Fibroblast of pulmonary artery (primary cell): Measurements from ENCODE around the gene AIFM2.
"Not testable (repeated sequence)": the region's sequence is repeated elsewhere in the genome, so short reads cannot be mapped to it uniquely, and the experiment has no call there.

Experiments
- DNase-seq: peaks from one replicate; pipeline ENCODE4 v3.0.0-alpha.2; 2010; ENCODE audit warnings: low read depth
- H3K4me3 ChIP-seq: replicated peaks from 2 replicates; pipeline ENCODE4 v1.5.1; 2011; ENCODE audit warnings: low read depth, mild to moderate bottlenecking, control low read depth, low read length, moderate library complexity
- TF ChIP-seq, protein P1 (sequence below): IDR thresholded peaks from 2 replicates; pipeline ENCODE4 v1.5.1; 2011; ENCODE audit warnings: mild to moderate bottlenecking, control low read depth, low read length, inconsistent platforms; ENCODE audit errors: missing control alignments

AIFM2 gene

DNA sequence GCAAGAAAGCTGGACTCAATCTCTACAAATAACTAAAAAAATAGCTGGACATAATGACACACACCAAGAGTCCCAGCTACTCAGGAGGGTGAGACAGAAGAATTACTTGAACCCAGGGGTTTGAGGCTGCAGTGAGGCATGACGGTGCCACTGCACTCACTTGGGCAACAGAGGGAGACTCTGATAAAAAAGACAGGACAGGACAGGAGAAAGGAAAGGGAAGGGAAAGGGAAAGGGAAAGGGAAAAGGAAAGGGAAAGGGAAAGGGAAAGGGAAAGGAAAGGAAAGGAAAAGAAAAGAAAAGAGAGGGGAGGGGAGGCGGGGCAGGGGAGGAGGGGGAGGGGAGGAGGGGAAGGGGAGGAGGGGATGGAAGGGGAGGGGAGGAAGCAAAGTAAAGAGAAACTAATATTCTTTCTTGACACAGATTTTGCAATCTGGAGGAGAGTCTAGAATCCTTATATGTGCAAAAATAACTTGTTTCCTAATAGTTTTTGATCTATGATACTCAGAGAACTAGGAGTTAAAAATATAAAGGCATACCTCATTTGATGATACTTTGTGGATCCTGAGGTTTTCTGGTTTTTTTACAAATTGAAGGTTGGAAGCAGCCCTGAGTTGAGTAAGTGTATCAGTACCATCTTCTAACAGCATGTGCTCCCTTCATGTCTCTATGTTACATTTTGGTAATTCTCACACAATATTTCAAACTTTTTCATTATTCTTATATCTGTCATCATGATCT, 29.7 kb upstream of the AIFM2 start:
- H3K4me3 ChIP-seq, result no peak overlapping the region
- no peak for DNase-seq
- TF ChIP-seq, protein P1, sequence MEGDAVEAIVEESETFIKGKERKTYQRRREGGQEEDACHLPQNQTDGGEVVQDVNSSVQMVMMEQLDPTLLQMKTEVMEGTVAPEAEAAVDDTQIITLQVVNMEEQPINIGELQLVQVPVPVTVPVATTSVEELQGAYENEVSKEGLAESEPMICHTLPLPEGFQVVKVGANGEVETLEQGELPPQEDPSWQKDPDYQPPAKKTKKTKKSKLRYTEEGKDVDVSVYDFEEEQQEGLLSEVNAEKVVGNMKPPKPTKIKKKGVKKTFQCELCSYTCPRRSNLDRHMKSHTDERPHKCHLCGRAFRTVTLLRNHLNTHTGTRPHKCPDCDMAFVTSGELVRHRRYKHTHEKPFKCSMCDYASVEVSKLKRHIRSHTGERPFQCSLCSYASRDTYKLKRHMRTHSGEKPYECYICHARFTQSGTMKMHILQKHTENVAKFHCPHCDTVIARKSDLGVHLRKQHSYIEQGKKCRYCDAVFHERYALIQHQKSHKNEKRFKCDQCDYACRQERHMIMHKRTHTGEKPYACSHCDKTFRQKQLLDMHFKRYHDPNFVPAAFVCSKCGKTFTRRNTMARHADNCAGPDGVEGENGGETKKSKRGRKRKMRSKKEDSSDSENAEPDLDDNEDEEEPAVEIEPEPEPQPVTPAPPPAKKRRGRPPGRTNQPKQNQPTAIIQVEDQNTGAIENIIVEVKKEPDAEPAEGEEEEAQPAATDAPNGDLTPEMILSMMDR, result no peak

GRCh38 chr10:70160798-70161197, 28.2 kb upstream of the AIFM2 start:
- DNase-seq, result no peak
- TF ChIP-seq, protein P1, result no peak
- H3K4me3 ChIP-seq, result no peak overlapping the region

DNA sequence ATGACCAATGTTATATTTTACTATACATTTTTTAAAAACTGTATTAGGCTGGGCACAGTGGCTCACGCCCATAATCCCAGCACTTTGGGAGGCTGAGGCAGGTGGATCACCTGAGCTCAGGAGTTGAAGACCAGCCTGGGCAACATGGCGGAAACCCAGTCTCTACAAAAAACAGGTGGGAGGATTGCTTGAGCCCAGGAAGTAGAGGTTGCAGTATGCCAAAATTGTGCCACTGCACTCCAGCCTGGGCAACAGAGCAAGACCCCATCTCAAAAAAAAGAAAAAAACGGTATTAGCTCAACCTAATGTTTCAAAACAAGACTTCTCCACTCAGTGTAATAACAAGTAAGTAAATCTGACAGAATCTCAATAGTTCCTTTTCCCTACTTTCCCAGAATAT, 26.7 kb upstream of the AIFM2 start:
- not testable (repeated sequence) for DNase-seq, H3K4me3 ChIP-seq

- TF ChIP-seq, protein P1, result no peak
- no peak overlapping the region for H3K4me3 ChIP-seq
- DNase-seq, result no peak
Measured at GRCh38 chr10:70158113-70158512, 25.5 kb upstream of the AIFM2 start.

- TF ChIP-seq, protein P1, result no peak
- no peak for DNase-seq
- H3K4me3 ChIP-seq, result no peak overlapping the region
Measured at GRCh38 chr10:70155255-70155838, 22.7 kb upstream of the AIFM2 start.

DNA sequence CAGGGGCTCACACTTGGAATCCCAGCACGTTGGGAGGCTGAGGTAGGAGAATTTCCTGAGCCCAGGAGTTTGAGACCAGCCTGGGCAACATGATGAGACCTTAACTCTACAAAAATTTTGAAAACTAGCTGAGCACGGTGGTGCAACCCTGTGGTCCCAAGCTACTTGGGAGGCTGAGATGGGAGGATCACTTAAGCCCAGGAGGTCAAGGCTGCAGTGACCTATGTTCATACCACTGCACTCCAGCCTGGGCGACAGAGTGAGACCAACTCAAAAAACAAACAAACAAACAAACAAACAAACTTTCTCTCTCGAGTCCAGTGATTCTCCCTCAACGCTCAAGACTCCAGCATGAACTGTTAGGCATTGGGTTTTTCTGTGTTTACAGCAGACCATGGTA, 15.9 kb upstream of the AIFM2 start:
- no peak for DNase-seq
- TF ChIP-seq, protein P1, result no peak
- no peak overlapping the region for H3K4me3 ChIP-seq

DNA sequence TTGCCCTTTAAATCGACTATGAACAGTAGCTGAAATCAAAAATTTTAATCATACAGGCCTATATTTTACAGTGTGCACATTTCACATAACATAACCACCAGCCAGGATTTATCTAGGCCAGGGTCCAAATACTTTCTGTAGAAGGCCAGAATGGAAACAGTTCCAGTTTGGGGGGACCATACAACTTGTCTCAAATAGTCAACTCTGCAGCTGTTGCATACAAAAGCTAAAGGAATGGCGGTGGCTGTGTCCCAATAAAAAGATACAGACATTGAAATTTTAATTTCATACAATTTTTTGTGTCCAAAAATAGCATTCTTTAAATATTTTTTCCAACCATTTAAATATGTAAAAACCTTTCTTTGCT, 14.6 kb upstream of the AIFM2 start:
- peak overlapping the region; percentile 60 for H3K4me3 ChIP-seq
- TF ChIP-seq, protein P1, result no peak
- no peak for DNase-seq
